Stimulated activated CD8-positive, alpha-beta memory T cell treated with anti-CD3 and anti-CD28 coated beads, Interleukin-7, amount 100 ng/mL, for 1 hour (primary cell): ENCODE results near the gene HNRNPA0.

Source experiments
- DNase-seq, 2 donors: peaks; one replicate each; pipeline ENCODE4 v3.0.0-alpha.2; 2020; ENCODE audit warnings: low read depth in 2 of 2

The HNRNPA0 gene

GRCh38 chr5:137727623-137728022 is 26.5 kb downstream of the HNRNPA0 start:
- DNase-seq: no peak

DNA sequence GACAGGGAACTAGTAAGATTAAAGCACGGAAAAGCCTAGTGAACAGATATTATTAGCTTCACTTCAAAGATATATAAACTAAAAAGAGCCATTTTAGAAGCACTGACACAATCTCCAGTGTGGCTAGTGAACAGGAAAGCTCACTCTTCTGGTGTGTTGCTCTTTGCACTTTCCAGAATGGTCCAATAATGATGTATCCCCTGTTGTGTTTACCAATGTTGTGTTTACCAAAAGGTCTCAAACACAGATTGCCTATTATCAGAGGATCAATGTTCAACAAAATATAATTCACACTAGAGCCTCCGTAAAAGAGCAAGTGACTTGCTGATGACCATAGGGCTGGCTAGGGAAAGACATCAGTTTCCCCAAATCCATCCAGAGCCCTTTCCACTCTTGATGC is 29.9 kb downstream of the HNRNPA0 start:
- DNase-seq: no peak

DNA sequence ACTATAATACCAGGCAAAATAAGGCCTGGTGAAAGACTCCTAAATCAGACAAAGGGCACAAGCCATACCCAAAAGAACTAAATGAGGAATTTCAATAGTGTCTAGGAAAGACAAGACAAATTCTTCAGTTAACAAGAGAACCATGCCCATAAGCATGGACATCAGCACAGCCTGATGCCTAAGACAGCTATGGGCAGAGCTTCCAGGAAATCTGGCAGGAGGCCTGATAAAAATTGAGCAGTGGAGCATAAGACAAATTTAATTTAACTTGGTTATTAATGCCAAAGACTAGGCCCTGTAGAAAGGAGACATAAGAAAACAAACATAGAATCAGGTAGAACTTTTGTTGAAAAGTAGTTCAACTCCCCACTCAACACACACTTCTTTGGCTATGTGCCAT is 35.6 kb downstream of the HNRNPA0 start:
- no peak for DNase-seq

DNA sequence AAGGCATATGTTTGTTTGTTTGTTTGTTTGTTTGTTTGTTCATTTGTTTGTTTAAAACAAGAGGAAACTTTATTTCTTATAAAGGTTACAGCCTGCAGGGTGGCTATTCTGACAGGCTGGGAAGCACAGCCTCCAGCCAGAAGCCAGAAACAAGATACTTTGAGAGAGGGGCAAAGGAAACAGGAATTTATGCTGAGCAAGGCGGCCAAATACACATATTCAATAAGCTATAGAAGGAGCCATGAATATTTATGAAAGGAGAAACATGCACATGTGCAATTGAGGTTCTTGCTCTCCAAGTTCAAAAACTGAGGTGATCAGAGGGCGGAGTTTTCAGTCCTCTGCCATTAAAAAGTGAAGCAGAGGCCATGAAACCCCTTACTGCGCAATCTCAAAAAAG is 37.8 kb downstream of the HNRNPA0 start:
- no peak for DNase-seq

DNA sequence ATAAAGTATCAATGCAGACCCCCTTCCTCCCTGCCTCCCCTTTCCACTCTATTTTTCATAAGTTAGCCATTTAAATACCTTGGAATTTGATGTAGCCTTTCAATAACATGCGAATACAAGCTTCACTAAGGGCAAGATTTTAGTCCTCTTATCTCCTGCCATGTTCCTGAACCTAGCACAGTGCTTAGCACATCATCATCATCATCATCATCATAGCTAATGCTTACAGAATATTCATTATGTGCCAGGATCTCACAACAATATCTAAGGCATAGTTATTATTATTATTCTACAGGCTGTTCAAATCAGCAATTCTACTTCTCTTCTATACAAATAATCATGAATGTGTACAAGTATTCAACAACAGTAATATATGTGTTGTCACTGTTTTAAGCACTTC is 38.7 kb downstream of the HNRNPA0 start:
- DNase-seq: no peak

- DNase-seq: no peak
Measured at GRCh38 chr5:137714946-137715345, 39.2 kb downstream of the HNRNPA0 start.

- DNase-seq: no peak
Measured at GRCh38 chr5:137714494-137714893, 39.7 kb downstream of the HNRNPA0 start.

DNA sequence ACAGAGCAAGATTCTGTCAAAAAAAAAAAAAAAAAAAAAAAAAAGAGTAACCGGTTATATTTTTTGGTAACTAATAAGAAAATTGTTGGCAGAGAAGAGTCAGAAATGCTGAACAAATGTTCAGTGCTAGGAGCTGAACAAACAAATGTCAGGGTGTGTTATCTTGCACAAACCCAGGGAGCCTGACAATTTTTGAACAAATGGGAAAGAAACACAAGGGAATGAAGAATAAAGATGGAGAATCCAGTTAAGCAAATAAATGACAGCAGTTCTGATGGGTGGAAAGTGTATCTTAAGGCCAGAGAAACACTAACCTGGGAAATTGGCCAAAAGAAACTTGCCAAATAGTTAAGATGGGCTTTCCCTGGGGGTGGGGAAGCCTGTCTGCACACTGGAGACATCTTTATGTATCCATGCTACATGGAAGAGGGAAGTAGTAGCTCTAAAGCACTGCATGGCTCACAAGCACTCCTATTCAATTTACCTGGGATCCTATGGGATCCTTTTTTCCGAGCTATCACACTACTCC is 42.0 kb downstream of the HNRNPA0 start:
- no peak for DNase-seq

- DNase-seq: no peak
Measured at GRCh38 chr5:137710086-137710485, 44.1 kb downstream of the HNRNPA0 start.

DNA sequence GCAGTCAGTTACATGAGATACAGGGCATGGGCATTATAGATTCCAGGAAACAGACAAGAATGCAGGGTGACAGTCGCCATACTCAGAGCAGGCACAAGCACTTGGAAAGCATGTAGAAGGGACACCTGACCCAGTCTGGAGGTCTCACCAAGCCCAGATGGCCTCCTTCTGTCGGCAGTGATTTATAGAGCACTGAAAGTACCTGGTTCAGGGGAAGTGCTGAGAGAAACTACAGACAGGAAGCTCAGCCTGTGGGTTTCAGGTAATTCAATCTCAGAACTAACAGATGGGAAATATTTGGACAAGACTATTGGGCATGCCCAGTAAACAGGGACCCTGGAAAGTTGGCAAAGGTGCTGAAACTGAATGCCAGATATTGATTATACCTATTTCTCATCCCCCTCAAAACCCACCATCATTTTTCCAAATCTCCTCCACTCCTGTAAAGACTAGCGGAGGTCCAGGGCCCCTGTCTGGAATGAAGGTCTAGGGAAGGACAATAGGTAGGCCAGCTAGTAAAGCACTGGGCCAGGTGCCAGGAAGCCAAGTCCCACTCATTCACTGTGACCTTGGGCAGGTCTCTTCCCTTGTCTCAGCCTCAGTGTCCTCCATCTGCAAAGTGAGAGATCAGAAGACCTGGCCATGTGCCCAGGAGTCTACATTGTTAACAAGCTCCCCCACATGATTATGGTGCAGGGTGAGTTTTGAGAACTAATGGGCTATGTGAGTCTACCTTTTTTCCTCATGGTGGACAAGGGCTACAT is 45.2 kb downstream of the HNRNPA0 start:
- no peak for DNase-seq

DNA sequence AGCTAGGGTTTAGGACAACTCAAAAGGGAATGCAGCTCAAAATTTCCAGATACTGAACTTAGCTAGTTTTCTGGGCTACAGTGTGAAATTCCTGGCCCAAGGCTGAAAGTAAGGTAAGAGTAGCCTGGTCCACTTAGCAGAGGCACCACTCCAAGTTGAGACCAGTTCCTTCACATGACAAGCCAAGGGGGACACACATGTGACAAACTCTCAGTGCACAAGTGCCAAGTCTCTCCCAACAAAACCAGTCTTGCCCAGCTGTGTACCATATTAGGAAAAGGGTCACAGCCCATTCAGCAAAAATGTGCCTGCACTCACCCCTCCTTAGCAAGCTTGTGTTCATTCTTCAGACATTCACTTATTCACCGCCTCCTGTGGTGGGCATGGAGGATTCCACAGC is 46.1 kb downstream of the HNRNPA0 start:
- DNase-seq: no peak

DNA sequence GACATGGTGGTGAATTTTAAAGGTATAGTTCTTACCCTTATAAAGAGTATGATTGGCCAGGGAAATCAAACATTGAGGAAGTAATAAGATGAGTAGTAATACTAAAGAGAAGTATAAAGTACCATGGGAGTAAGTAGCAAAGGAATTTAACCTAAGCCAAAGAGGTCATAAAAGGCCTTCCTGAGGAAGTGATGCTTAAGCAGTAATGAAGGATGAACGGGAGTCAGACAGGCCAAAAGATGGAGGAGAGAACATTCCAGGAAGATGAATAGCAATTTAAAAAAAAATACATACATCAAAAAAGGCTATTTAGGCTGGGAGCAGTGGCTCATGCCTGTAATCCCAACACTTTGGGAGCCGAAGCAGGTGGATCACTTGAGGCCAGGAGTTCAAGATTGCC is 47.3 kb downstream of the HNRNPA0 start:
- no peak for DNase-seq

- DNase-seq: no peak
Measured at GRCh38 chr5:137705106-137705505, 49.1 kb downstream of the HNRNPA0 start.

GRCh38 chr5:137703565-137703964 is 50.6 kb downstream of the HNRNPA0 start:
- no peak for DNase-seq

GRCh38 chr5:137700282-137700680 is 53.9 kb downstream of the HNRNPA0 start:
- DNase-seq: no peak

DNA sequence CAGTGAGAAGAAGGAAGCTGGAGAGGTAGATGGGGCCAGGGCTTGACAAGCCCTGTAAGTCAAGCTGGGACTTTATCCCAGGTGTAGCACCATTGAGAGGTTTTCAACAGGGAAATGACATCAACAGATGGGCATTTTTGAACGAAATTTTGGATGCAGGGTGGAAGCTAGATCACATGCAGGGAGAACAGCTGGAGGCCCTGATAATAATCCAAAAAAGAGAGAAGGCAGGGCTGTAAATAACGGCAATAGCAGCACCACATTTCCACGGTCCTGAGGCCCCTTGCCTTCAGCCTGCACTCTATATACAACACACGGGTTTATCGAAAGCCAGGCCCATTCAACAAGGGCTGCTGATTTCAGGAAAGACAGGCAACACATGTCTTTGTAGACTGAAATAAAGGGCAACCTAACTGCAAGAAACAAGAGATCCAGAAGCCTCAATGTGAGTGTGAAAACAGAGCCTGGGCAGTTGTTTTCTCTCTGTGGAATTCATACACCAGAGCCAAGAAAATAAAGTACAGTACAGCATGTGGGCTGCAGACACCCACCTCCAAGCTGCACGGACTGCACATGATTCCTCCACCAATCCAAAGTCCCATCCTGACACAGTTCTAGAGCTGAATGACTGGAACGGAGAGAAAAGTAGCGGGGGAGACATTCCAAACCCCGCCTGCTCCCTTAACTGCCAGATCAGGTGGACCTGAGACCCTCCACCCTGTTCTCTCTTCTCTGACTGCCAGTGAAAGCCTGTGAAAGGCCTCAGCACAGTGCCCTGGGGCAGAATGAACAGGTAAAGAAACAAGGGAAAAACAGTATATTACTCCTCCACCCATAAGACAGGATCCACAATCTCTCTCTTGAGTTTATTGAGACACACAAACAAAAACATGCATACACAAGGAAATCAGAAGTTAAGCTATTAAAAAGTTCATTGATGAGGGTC is 54.6 kb downstream of the HNRNPA0 start:
- no peak for DNase-seq

DNA sequence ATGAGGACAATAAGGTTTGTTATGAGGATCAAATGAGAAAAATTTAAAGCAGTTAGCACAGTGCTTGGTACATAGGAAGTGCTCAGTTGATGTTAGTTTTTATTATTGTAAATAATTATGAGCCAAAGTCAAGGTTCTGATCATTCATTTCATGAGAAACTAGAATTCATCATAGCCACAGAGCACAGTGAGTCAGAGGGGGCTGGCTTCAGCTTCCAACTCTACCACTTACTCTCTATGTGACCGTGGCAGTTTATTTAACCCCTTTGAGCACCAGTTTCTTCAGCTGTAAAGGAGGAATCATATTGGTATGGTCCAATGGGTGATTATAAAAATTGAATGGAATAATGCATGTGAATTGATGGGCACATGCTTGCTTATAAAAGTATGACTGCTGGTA is 57.7 kb downstream of the HNRNPA0 start:
- DNase-seq: no peak

DNA sequence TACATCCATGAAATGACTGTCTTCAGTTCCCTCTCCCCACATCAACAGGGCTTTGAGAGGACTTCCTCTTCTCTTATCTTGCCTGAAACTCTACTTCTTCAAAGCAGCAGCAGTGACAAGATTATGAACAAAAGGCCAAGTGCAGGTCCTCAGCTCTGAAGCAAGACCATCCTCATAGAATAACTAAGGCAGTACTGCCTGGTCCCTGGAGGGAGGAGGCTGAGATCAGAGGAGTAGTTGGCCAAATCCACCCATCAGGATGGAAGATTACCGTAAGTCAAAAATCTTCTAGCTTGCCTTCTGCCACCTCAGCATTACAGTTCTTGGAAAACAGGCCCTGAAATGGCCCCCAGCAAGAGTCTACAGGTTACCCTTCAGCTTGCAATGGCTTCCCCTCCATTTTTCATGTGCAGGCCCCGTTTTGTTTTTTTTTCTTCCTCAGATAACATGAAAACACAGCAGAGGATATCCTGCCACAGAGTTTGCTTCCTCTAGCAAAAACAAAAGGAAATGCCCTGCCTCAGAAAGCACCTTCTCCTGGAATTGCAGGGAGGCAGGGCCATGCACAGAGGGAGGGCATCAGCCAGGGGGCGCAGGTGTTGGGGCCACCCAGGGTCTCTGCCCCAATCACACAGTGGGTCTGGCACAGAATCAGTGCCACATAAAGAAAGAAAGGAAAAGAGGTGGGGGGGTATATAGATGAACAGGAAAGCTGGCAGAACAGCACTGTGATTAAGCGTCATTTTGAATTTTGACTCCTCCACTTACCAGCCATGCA is 58.3 kb downstream of the HNRNPA0 start:
- DNase-seq: no peak
